Glomerular visceral epithelial cell (primary cell): Measurements from ENCODE around the gene ZDHHC22.
"Not testable (repeated sequence)": the region's sequence is repeated elsewhere in the genome, so short reads cannot be mapped to it uniquely, and the experiment has no call there.

Experiments
- DNase-seq: peaks from one replicate; pipeline ENCODE4 v3.0.0-alpha.2; 2016; ENCODE audit errors: extremely low spot score

The ZDHHC22 gene

GRCh38 chr14:77141214-77142004 is at the start of gene ZDHHC22:
ZDHHC22 (minus strand) TSS chr14:77141791; CDS start chr14:77139738, 2,053 bp downstream.
- peak; percentile 23 for DNase-seq

DNA sequence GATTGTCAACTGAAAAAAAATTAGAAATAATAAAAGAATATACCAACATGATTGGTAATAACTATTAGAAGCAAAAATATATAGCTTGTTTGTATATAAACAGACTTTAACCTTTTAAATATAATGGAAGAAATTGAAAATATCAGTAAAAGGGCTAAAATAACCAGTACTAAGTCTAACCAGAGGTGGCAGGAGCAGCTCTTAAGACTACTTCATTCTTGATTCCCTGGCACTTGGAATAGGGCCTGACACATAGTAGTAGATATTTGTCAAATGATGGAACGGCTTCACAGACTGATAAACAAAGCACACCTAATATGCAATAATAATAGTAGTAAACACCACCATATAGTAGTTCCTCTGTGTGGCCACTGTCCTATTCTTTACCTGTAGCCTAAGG is 49.4 kb upstream of the ZDHHC22 start:
- DNase-seq, result no peak

DNA sequence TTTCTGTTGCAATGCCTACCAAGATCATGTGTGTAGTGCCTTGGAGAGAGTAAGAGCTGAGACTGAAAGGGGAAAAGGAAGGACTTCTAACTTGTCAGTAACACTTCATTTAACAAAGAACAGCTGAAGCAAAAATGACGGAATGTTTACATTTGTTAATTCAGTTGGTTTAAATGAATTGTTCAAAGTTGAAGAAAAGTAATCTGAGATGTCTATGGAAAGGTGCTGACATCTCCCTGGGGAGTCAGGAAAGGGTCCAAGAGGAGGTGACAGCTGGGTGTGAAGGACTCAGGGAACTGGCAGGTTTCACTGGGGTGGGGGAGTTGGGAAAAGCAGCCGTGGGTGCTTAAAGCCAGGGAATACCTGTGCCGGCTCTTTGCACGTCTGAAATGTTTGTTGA is 47.9 kb upstream of the ZDHHC22 start:
- no peak for DNase-seq

DNA sequence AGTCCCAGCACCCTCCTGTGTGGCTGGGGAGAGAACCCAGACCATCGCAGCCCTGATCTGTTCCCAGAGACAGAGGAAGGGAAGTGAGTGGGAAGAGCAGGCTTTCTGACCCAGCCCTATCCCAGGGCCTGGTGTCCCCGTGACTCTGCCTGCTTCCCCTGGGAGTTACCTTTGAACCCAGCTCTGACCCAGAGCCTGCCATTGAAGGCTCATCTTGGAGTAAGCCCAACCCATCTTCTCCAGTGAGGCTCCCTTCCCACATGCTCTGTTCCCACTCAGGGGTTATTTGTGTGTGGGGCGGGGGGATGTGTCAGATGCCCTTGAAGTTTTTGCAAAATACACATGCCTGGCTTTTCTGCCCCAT is 46.0 kb upstream of the ZDHHC22 start:
- DNase-seq, result no peak

GRCh38 chr14:77186911-77187648 is 45.5 kb upstream of the ZDHHC22 start:
- peak; percentile 97 for DNase-seq

DNA sequence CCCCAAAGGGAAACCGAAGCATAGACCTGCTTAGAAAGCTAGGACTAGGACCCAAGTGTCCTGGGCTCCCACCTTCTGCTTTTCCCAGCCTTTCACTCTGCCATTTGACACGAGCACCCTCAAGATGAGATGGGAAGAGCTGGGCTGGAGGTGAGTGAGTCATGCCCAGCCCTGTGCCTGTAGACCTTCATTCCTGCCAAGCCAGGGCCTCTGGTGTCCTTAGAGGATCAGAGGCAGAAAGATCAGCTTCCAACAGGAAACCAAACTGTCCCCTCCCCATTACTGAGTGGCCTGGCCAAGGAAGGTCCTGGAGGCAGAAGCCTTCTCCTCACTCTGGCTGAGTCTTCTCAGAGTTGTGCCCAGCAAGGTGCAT is 43.5 kb upstream of the ZDHHC22 start:
- no peak for DNase-seq

DNA sequence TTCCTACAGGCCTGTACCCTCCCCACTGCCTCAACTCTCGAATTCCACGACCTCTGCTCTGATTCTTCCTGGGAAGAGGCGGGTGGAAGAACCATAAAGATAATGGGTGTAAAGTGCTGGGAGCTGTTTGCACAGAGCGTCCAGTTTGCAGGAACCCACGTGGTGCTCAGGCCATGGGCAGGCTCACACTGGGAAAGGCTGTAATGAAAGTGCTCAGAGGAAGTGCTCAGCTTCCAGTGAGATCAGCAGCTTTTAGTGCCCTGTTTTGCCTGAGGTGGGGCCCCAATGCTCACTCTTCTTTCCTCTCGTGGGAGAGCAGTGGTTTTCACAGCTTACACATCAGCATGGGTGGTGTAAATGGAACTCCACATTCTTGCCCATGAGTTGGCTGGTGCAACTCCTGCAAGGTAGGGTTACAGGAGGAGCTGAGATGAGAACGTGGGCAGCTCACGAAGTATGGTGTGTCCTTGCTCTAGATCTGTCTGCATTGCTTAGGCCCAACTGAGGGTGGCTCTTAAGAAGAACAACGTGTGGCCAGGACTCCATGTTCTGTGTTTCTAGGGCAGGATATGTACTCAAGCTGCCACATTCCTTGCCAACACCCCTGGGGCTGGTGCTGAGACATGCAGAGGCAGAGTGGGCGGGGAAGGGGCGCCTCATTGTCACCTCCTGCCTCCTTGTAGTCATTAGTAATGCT is 43.0 kb upstream of the ZDHHC22 start:
- no peak for DNase-seq

DNA sequence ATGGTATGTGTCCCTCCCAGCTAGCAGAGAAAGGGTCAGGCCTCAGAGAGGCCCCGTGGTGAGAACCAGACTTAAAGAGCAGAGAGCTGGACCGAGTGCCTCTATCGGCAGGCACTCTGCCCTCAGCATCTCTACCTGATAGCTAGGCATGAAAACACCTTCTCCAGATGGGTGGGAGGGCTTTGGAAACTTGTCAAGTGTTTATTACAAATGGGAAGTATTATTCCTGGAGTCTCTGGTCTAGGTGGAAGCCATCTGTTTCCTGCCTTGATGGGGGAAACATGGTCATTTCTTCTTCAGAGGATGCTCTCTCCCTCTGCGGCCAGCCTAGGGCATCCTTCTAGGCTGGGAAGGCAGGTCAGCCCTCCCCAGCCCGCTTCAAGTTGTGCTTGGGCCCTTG is 42.3 kb upstream of the ZDHHC22 start:
- no peak for DNase-seq

GRCh38 chr14:77181603-77182437 is 40.2 kb upstream of the ZDHHC22 start, which contains the start of gene TMEM63C:
TMEM63C (plus strand) TSS chr14:77181798; CDS start chr14:77218814, 37,016 bp downstream.
- peak; percentile 85 for DNase-seq

GRCh38 chr14:77180726-77181602 is 39.4 kb upstream of the ZDHHC22 start:
- DNase-seq, result no peak

DNA sequence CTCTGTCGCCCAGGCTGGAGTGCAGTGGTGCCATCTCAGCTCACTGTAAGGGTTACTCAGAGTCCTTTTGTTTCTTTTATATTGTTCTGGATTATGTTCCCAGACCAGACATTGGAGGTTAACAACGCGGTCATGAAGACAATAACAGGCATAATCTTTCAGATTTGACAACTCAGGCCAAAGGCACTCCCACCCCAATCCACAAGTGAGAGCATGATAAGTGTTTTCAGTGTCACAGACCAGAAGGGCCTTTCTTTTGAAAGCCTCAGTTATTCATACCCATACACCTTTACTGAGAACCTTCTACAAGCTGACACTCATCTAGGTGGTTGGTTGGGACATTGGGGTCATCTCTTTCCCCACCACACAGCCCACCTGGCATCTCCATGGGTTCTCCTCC is 37.1 kb upstream of the ZDHHC22 start:
- DNase-seq, result no peak

DNA sequence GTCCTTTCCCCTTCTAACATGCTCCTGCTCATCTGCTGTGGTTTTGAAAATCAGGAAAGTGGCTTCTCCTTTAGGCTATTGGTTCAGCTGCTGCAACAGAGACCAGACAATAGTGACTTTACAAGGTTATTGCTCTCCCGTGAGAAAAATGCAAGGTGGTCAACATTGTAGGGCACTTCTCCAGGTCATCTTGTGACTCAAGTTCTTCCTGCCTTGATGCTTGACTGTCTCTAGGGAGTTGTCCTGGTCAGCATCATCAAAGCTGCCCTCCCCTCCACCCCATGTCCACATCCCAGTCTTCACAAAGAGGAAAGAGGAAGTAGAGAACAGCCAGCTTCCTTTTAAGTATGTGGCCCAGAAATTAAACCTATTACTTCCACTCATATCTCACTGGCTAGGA is 36.1 kb upstream of the ZDHHC22 start:
- no peak for DNase-seq

GRCh38 chr14:77175843-77176242 is 34.3 kb upstream of the ZDHHC22 start:
- no peak for DNase-seq

DNA sequence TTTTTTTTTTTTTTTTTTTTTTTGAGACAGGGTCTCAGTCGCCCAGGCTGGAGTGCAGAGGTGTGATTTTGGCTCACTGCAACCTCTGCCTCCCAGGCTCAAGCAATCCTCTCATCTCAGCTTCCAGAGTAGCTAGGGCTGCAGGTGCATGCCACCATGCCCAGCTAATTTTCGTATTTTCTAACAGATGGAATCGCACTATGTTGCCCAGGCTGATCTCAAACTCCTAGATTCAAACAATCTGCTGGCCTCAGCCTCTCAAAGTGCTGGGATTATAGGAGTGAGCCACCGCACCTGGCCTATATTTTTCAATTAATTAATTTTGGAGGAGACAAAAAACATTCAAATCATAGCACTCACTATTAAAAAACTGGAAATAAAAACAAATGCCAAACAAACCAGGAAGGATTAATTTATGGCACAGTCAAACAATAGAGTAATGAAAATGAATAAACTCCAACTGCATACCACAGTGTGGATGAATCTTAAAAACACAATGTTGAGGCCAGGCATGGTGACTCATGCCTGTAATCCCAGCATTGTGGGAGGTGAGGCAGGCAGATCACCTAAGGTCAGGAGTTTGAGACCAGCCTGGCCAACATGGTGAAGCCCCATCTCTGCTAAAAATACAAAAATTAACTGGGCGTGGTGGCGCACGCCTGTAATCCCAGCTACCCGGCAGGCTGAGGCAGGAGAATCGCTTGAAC is 32.5 kb upstream of the ZDHHC22 start:
- DNase-seq, result not testable (repeated sequence)

- no peak for DNase-seq
Measured at GRCh38 chr14:77172916-77173315, 31.3 kb upstream of the ZDHHC22 start.

GRCh38 chr14:77170045-77170444 is 28.5 kb upstream of the ZDHHC22 start:
- DNase-seq, result no peak

GRCh38 chr14:77161011-77161410 is 19.4 kb upstream of the ZDHHC22 start:
- no peak for DNase-seq

- no peak for DNase-seq
Measured at GRCh38 chr14:77158882-77159255, 17.3 kb upstream of the ZDHHC22 start.

DNA sequence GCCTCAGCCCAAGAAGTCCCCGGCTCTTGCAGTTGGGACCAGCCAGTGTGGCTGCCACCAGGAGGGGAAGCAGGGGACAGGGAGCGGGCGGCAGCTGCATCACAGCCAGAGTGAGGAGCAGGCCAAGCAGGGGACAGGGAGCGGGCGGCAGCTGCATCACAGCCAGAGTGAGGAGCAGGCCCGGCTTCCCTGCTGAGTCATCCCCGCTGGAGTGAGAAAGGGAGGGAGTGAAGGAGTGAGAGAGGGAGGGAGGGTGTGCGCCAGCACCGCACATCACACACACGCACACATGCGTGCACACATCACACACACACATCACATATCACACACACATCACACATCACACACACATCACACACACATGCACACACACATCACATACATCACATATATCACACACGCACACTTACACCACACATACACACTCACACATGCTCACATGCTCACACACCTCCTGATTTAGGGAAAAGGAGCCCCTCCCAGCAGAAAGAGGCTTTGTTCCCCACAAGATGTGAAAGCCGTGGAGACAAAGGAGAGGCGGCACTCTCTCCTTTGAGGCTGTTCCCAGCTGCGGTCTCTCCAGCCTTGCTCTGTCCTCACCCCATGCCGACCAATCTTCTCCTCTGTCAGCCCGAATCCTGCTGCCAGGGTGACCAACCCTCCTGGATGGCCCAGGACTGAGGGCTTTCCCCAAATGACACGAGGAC is 16.7 kb upstream of the ZDHHC22 start:
- peak; percentile 45 for DNase-seq
